Upper lobe of left lung (tissue), 4 donors: ENCODE measurements around the gene SYNJ1.

ENCODE experiments used
- CTCF ChIP-seq, 6 experiments: fragments of 450-650 bp in 4 of 6; fragments of 200-600 bp in 2 of 6; sonication (generic) in 2 of 6; IDR thresholded peaks; one replicate each; pipeline ENCODE4 v1.5.1; 2016 to 2019; ENCODE audit warnings: antibody characterized with exemption in 6 of 6
- EP300 ChIP-seq, 4 donors: sonication (generic); formaldehyde crosslinking; IDR thresholded peaks; one replicate each; pipeline ENCODE4 v1.5.1; 2017; ENCODE audit warnings: antibody characterized with exemption in 4 of 4, control low read depth in 2 of 4

- no peak for TF ChIP-seq CTCF (IDR thresholded peaks at IDR 0.05)
- no peak for TF ChIP-seq EP300 (IDR thresholded peaks at IDR 0.05)
Observed at GRCh38 chr21:32666258-32666657, 61.6 kb downstream of the SYNJ1 start.
